Astrocyte of the spinal cord (primary cell): Measurements from ENCODE around the gene BRD3OS.

Source experiments
- DNase-seq: peaks from one replicate; pipeline ENCODE4 v3.0.0; 2011; ENCODE audit warnings: low read depth, low spot score
- H3K4me3 ChIP-seq: 2 replicates; pipeline ENCODE4 v1.5.1; 2011; ENCODE audit warnings: low read depth, mild to moderate bottlenecking, low read length, moderate library complexity
- in situ Hi-C: cut with HindIII; loops from 2 replicates; pipeline ENCODE4 v1.10.0; 2017; ENCODE audit warnings: low sequenced_read_pairs
- TF ChIP-seq, protein P1 (sequence below): IDR thresholded peaks from 2 replicates; pipeline ENCODE4 v1.5.1; 2012; ENCODE audit warnings: low read depth, mild to moderate bottlenecking, low read length, inconsistent platforms

The BRD3OS gene

DNA sequence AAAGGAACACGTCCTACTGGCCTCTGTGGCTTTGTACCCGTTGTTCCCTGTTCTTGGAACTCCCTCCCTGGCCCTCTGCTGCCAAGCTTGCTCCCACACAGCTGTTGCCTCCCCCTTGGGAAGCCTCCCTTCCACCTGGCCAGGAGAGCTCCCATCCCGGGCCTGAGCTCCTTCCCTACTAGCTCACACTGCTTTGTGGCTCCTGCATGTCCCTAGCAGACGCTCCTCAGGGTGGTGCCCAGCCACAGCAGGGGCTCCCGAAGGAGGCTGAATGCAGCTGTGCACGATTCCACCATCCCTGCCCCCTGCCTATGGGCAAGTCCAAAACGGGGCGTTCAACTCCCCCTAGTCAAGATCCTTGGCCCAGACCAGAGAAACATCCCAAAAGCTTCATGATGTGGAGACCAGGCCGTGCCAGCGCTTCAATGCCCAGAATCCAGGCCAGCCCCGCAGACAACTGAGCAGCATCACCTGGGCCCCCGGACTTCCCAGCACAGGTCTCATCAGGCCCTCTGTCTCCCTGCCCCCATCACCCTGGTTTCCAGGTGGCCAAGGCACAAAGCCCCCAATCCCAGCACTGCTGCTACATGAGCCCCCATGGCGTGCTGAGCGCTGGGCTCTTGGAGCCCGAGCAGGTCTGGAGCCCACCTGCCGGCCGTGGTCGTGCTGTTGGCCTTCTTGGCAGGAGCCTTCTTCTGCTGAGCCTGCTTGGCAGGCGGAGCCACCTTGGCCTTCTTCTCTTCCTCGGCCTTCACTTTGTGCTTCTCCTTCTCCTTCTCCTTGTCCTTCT lies 14.3 kb downstream of the BRD3OS start:
- TF ChIP-seq, protein P1, sequence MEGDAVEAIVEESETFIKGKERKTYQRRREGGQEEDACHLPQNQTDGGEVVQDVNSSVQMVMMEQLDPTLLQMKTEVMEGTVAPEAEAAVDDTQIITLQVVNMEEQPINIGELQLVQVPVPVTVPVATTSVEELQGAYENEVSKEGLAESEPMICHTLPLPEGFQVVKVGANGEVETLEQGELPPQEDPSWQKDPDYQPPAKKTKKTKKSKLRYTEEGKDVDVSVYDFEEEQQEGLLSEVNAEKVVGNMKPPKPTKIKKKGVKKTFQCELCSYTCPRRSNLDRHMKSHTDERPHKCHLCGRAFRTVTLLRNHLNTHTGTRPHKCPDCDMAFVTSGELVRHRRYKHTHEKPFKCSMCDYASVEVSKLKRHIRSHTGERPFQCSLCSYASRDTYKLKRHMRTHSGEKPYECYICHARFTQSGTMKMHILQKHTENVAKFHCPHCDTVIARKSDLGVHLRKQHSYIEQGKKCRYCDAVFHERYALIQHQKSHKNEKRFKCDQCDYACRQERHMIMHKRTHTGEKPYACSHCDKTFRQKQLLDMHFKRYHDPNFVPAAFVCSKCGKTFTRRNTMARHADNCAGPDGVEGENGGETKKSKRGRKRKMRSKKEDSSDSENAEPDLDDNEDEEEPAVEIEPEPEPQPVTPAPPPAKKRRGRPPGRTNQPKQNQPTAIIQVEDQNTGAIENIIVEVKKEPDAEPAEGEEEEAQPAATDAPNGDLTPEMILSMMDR: no peak
- no peak overlapping the region for H3K4me3 ChIP-seq
- in situ Hi-C loops: no loop called here
- DNase-seq: no peak

DNA sequence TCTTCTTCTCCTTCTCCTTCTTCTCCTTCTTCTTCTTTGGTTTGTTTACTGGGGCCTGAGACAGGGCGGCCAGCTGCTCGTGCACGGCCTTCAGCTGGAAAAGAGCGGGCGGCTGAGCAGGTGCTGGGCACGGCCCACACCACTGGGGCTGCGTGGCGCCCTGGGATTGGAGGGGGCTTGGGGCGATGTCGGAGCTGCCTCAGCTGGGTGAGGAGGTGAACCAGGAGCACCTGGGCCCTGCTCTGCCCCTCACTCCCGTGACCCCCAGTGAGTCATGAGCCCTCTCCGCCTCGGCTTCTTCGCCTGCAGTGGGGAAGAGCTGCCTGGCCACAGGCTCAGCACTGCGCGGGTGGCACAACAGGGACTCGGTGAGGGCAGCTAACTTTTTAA lies 14.9 kb downstream of the BRD3OS start:
- in situ Hi-C loops: no loop called here
- no peak for DNase-seq
- TF ChIP-seq, protein P1: no peak
- no peak overlapping the region for H3K4me3 ChIP-seq

DNA sequence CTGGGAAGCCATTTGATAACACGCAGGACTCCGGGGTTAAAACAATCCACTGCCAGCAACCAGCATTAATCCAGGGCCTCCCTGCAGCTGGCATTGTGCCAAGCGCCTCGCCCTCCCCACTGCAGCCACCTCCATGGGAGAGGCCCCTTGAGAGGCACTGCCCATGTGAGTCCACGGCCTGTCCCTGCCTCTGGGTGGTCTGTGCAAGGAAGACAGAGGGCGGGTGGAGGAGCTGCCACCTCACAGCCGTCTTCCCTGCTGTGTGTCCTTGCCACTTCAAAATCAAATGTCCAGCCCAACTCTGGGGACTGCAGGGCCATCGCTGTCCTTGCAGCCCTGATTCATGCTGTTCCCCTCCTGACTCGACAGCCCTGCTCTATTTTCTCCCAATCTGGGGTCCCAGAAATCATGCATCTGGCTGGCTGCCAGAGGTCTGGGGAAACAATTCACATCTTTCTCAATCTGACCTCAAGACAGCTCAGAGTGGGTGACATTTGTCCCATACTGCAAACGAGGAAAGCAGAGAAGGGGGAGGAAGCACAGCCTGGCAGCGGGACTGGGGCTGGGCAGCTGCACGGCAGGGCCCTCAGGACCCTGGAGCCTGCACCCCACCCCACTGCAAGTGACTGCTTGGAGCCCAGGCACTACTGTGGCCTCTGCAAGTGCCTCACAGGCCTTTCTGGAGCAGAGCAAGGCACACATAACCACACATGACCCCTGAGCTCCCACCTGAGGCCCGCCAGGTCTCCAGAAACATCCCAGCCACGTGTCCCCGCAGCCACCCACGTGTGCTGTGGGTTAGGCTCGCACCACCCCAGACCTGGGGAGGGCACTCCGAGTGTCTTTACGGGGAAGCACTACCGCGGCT lies 15.7 kb downstream of the BRD3OS start:
- in situ Hi-C loops: no loop called here

DNA sequence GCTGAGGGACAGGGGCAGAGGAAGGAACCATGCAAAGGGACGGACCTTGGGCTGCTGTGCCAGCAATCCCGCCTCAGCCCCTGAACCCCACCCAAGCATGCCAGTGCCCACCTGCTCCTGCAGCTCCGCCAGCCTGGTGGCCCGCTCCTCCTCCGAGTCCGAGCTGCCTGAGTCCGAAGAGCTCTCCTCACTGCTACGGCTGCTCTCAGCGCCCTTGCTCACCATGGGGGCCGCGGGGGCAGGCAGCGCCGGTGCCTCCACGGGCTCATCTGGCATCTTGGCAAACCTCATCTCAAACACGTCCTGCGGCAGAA lies 16.3 kb downstream of the BRD3OS start:
- in situ Hi-C loops: no loop called here
- TF ChIP-seq, protein P1: no peak
- DNase-seq: no peak
- H3K4me3 ChIP-seq: no peak overlapping the region

More for the DNA sequence above, 15.7 kb downstream of the BRD3OS start:
- DNase-seq: no peak
- TF ChIP-seq, protein P1: no peak
- H3K4me3 ChIP-seq: no peak overlapping the region

DNA sequence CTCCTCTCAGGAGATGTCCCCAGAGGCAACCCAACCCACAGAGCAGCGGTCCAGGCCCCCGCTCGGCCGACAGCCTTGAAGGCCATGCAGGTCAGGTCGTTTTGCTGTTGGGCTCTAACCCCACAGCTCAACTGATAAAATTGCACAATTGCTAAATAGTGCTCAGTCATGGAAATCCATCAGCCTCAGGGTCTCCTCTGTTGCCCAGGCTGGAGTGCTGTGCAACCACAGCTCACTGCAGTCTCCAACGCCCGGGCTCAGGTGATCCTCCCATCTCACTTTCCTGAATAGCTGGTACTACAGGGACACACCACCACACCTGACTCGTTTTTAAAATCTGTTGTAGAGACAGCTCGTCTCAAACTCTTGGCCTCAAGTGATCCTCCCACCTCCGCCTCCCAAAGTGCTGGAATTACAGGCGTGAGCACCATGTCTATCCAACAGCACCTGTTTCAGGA lies 18.3 kb downstream of the BRD3OS start:
- in situ Hi-C loops: no loop called here
- no peak overlapping the region for H3K4me3 ChIP-seq
- TF ChIP-seq, protein P1: no peak
- DNase-seq: no peak

DNA sequence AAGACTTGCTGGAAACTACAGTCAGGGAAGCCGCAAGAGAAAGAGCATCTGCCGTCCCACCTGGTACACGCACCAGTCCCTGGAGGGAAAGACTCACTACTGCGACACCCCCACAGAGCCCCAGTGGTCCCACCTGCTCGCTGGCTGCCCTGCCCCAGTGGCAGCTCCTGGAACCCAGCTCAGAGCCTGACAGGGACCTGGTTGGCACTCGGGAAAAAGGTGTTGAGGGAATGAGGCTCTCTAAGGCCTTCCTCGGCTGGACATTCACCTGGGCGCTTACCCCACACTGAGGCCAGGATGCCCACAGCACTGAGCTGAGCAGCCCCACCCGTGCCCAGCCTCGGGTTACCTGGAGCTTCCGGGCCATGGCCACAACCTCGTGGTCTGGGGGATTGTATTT lies 19.7 kb downstream of the BRD3OS start:
- DNase-seq: no peak
- TF ChIP-seq, protein P1: no peak
- no peak overlapping the region for H3K4me3 ChIP-seq
- in situ Hi-C loops: no loop called here
